ENCODE data around the gene METTL5. TPM values are rescaled to one million over a fixed set of nuclear protein-coding genes. Genes with fewer than 3 reads are reported as not detected.

METTL5 gene
- total and polyA plus RNA-seq, 9 of the 15 experiments (the other 6 are each of a cell fraction or from before 2014, with no cell fraction given): 149 to 471 (median 224) TPM

DNA sequence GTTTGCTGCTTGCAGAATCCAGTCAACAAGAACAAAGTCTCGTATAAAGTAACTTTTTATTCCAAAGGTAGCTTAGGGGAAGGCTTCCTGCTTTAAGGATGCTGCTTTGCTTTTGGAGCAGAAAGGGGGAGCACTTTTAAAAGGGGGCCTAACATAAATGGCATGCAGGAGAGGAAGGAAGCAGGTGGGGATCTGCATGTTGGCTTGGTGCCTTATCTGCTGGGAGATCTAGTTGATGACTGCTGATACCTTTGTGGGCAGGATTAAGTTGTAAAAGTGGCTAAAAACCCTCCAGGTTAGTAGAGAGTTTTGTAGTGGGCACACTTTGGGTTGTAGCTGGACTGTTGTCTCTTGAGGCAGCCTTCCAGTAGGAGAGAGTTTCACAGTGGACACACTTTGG, 25.0 kb upstream of the METTL5 start:
- no TSS peak for BruUV-seq (replicated peaks)
- 64% methylated on average over 1 of the region's 1 CpG for WGBS (ENCODE audit: insufficient coverage, low coverage, missing lambda C conversion rate)
- no peaks in the 10 kb centered on the region for H4K20me1 ChIP-seq (replicated peaks; ENCODE audit: control insufficient read depth, insufficient read depth, low read length)
- no peak overlapping the region for H3K4me3 ChIP-seq
- no peak overlapping the region; a peak in 1 of 4 replicates for H3K9ac ChIP-seq (ENCODE audit: insufficient read depth in 1 of 2, low read depth in 2 of 2, low read length in 2 of 2)
- H3K36me3 ChIP-seq (ENCODE audit: control insufficient read depth, insufficient read depth, low read length): peaks cover 14% of the 10 kb centered on the region; the same call in 1 of the 3 replicates
- H3K9me3 ChIP-seq (replicated peaks; ENCODE audit: control insufficient read depth, insufficient read depth, low read depth, low read length): no peaks in the 10 kb centered on the region
- H3K79me2 ChIP-seq (ENCODE audit: control insufficient read depth, insufficient read depth, low read length): peaks cover 91% of the 10 kb centered on the region
- in situ Hi-C loops (cut with MboI): no loop called here
- no peaks in the 10 kb centered on the region for H3K9me1 ChIP-seq (ENCODE audit: control insufficient read depth, insufficient read depth, low read length)
- POLR2A ChIA-PET: interaction anchor here (0.6 to 1.9 kb wide), 5 partner anchors 9 to 155 kb away, joined by 3 to 8 read pairs (median 6); partner anchors contain the start of genes CFAP210 and PHOSPHO2
- CTCF ChIA-PET (ENCODE audit: low intra/inter-chr PET ratio): no interaction called here
- H3K27me3 ChIP-seq (ENCODE audit: control insufficient read depth in 2 of 2, insufficient read depth in 2 of 2, low read length in 2 of 2): no peaks in the 10 kb centered on the region
- FAIRE-seq (peak; percentile 35), ATAC-seq (peak; percentile 5; the same call in 1 of the 3 replicates), DNase-seq (ENCODE audit: extremely low read depth in 1 of 4, low spot score in 3 of 4) (no peak)
- H2AFZ ChIP-seq (ENCODE audit: low read depth, low read length): no peak overlapping the region
- intact Hi-C loops (cut with micrococcal nuclease): no loop called here
- no peak overlapping the region for H3K27ac ChIP-seq (ENCODE audit: extremely low read depth, low read depth, low read length)
- TF ChIP-seq ZFX (CRISPR knock-in tag; IDR thresholded peaks at IDR 0.05) (0 out of 2 replicates have a peak, but pooled peaks have one; percentile 5), GATA2 (CRISPR knock-in tag; IDR thresholded peaks at IDR 0.05) (0 out of 2 replicates have a peak, but pooled peaks have one; percentile 21), EWSR1 (IDR thresholded peaks at IDR 0.05; ENCODE audit: borderline replicate concordance, low read depth, partially characterized antibody) (no peak), DIDO1 (tag; IDR thresholded peaks at IDR 0.05; ENCODE audit: low read depth) (no peak), SMAD4 (CRISPR knock-in tag; conservative IDR thresholded peaks at IDR 0.05) (no peak), FOXP1 (CRISPR knock-in tag; IDR thresholded peaks at IDR 0.05) (no peak)
- H3K4me1 ChIP-seq (replicated peaks in 1 of 2; ENCODE audit: control insufficient read depth in 2 of 2, insufficient read depth in 2 of 2, low read length in 2 of 2): peaks cover 8 to 12% of the 10 kb centered on the region in 2 experiments; a peak in 4 of 5 replicates
- H3K4me2 ChIP-seq (ENCODE audit: insufficient read depth, low read length): no peak overlapping the region

Measured in K562 (cell line).